Mucosa of descending colon (tissue), 3 donors: ENCODE measurements around the gene CIB4. TPM values are rescaled to one million over a fixed set of nuclear protein-coding genes. Genes with fewer than 3 reads are reported as not detected.

ENCODE experiments used
- ATAC-seq: fragments of 200-7000 bp; cut with Tn5 transposase; one replicate; pipeline ENCODE4 v1.9.1; 2020; ENCODE audit warnings: mild to moderate bottlenecking, moderate library complexity
- DNase-seq, 3 donors: peaks; one replicate each; pipeline ENCODE4 v3.0.0-alpha.2; 2020
- H3K36me3 ChIP-seq: fragments of 200-600 bp; one replicate; pipeline ENCODE4 v1.8.0; 2021; ENCODE audit warnings: low read depth, mild to moderate bottlenecking
- H3K4me1 ChIP-seq: fragments of 200-600 bp; one replicate; pipeline ENCODE4 v1.8.0; 2021; ENCODE audit warnings: low read depth, mild to moderate bottlenecking
- H3K4me3 ChIP-seq: fragments of 200-600 bp; one replicate; pipeline ENCODE4 v1.8.0; 2021; ENCODE audit warnings: mild to moderate bottlenecking
- H3K9me3 ChIP-seq: fragments of 200-600 bp; one replicate; pipeline ENCODE4 v1.8.0; 2021; ENCODE audit warnings: mild to moderate bottlenecking
- CTCF ChIP-seq: fragments of 200-600 bp; IDR thresholded peaks from one replicate; pipeline ENCODE4 v1.8.0; 2022; ENCODE audit warnings: antibody characterized with exemption, mild to moderate bottlenecking
- intact Hi-C, 2 donors: fragments of 100-400 bp; cut with DNase I in 1 of 2; cut with micrococcal nuclease in 1 of 2; formaldehyde crosslinking; loops; one replicate each; pipeline versions ENCODE4 v1.11.0 to v1.11.1; 2022; cut with DNase I, micrococcal nuclease
- total RNA-seq, 3 donors: library from RNA; stranded (reverse); fragmentation: NEBNext Ultra II Directional in 2 of 3; extraction: Animal tissue kit (Norgen Biotek cat#: 25700) in 2 of 3; gene quantifications; one replicate each; pipeline versions ENCODE4 v1.2.1 to v1.2.4, GENCODE V29; 2021 to 2023
- donor health status: DM: no; HTN: no; CAD: no; lungs with moderate emphysema.
- donor health status: DM: no; HTN: no; CAD: no.
- donor health status: DM: no; HTN: yes; CAD: no.

The CIB4 gene
- total RNA-seq, 3 donors from 2014 or later, result 0.60 TPM; not detected in 2

GRCh38 chr2:26606847-26607190, 34.3 kb downstream of the CIB4 start:
- ATAC-seq (peak; percentile 74), DNase-seq (no peak)
- TF ChIP-seq CTCF, result no peak
- Histone ChIP-seq H3K36me3 (no peaks in the 10 kb centered on the region), H3K4me3 (no peak overlapping the region), H3K9me3 (no peaks in the 10 kb centered on the region), H3K4me1 (no peaks in the 10 kb centered on the region)
- intact Hi-C loops, result loop anchor here (2.0 kb wide), 1 partner anchor 138 kb away; no protein-coding TSS in a partner anchor

DNA sequence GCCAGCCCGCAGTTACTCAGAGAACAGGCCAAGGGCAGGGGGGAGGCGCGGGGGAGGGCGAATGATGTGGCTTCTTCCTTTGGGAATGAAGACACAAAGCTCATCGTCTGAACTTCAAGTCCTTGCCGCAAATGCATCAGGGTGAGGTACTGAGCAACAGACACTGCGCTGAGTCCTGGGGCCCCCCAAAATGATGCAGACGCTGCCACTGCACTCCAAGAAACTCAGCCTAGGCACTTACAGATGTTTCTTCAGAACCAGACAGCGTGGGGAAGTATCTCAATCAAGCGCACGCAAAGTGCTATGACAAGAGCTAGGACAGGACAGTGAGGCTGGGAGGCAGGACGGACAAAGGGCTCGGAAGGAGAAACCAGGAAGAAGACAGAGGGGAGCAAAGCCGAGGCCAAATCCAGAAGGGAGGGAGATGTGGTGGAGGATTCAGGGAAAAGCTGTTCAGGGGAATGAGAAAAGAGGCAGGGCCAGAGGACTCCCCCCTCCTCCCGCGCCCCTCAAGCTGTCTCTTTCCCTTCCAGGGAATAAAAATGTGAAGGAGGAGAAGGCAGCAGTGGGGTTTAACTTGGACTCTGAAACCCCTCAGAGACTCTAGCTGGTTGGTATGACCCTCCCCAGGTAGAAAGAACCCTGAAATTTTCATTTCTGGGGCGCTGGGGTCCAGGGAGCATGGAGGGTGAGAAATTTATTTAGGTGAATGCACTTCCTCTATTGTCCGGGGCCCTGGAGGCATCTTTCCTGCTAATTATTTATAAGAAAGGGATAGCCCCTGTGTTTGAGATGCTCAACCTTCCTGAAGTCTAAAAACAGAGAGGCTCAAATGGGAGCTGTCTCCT, 34.9 kb downstream of the CIB4 start:
- no peaks in the 10 kb centered on the region for H3K36me3 ChIP-seq
- H3K4me3 ChIP-seq, result no peak overlapping the region
- H3K4me1 ChIP-seq, result no peaks in the 10 kb centered on the region
- ATAC-seq (no peak), DNase-seq (no peak)
- no peaks in the 10 kb centered on the region for H3K9me3 ChIP-seq
- TF ChIP-seq CTCF, result no peak
- intact Hi-C loops, result loop anchor here (2.0 kb wide), 1 partner anchor 139 kb away; no protein-coding TSS in a partner anchor

- intact Hi-C loops, result no loop called here
- H3K36me3 ChIP-seq, result no peaks in the 10 kb centered on the region
- no peaks in the 10 kb centered on the region for H3K9me3 ChIP-seq
- TF ChIP-seq CTCF, result peak; percentile 53
- H3K4me1 ChIP-seq, result no peaks in the 10 kb centered on the region
- no peak overlapping the region for H3K4me3 ChIP-seq
- ATAC-seq (peak; percentile 67), DNase-seq (peak in 1 of 3 donors; percentile 68)
These were observed 35.8 kb downstream of the CIB4 start for GRCh38 chr2:26605195-26605998.

GRCh38 chr2:26602575-26602974, 38.6 kb downstream of the CIB4 start:
- Histone ChIP-seq H3K9me3 (no peaks in the 10 kb centered on the region), H3K36me3 (no peaks in the 10 kb centered on the region), H3K4me3 (no peak overlapping the region), H3K4me1 (no peaks in the 10 kb centered on the region)
- intact Hi-C loops, result no loop called here
- TF ChIP-seq CTCF, result no peak
- DNase-seq, result no peak
- no peak for ATAC-seq

GRCh38 chr2:26599387-26599786, 41.8 kb downstream of the CIB4 start:
- H3K9me3 ChIP-seq, result no peaks in the 10 kb centered on the region
- ATAC-seq, result no peak
- intact Hi-C loops, result no loop called here
- no peak overlapping the region for H3K4me3 ChIP-seq
- no peaks in the 10 kb centered on the region for H3K4me1 ChIP-seq
- DNase-seq, result no peak
- H3K36me3 ChIP-seq, result no peaks in the 10 kb centered on the region
- TF ChIP-seq CTCF, result no peak
